Stimulated activated naive CD8-positive, alpha-beta T cell treated with anti-CD3 and anti-CD28 coated beads, Interleukin-15, Interleukin-2, amounts not matched to agents 100 ng/mL and 50 ng/mL, for 24 hours (primary cell): ENCODE data around the gene DPYSL4.

Source experiments
- H3K27ac Mint-ChIP-seq: one replicate; pipeline ENCODE4 v1.8.0; 2021; ENCODE audit warnings: mild to moderate bottlenecking, mixed read lengths
- H3K27me3 Mint-ChIP-seq: one replicate; pipeline ENCODE4 v1.8.0; 2021; ENCODE audit warnings: mixed read lengths
- H3K36me3 Mint-ChIP-seq: one replicate; pipeline ENCODE4 v1.8.0; 2021; ENCODE audit warnings: low read depth, mixed read lengths
- H3K4me1 Mint-ChIP-seq: one replicate; pipeline ENCODE4 v1.8.0; 2021; ENCODE audit warnings: low read depth, mixed read lengths
- H3K4me3 Mint-ChIP-seq: one replicate; pipeline ENCODE4 v1.8.0; 2021; ENCODE audit warnings: mild to moderate bottlenecking, mixed read lengths
- H3K9me3 Mint-ChIP-seq: one replicate; pipeline ENCODE4 v1.8.0; 2021; ENCODE audit warnings: mixed read lengths

DPYSL4 gene

GRCh38 chr10:132225073-132225848 is 38.5 kb downstream of the DPYSL4 start:
- peaks cover 14% of the 10 kb centered on the region for H3K4me1 Mint-ChIP-seq
- no peaks in the 10 kb centered on the region for H3K9me3 Mint-ChIP-seq
- no peaks in the 10 kb centered on the region for H3K36me3 Mint-ChIP-seq
- H3K27me3 Mint-ChIP-seq, result no peaks in the 10 kb centered on the region
- H3K27ac Mint-ChIP-seq, result no peak overlapping the region
- no peak overlapping the region for H3K4me3 Mint-ChIP-seq

- Mint-ChIP-seq H3K27ac (no peak overlapping the region), H3K27me3 (no peaks in the 10 kb centered on the region), H3K4me3 (no peak overlapping the region), H3K36me3 (no peaks in the 10 kb centered on the region), H3K4me1 (peaks cover 17% of the 10 kb centered on the region), H3K9me3 (no peaks in the 10 kb centered on the region)
These were observed 39.1 kb downstream of the DPYSL4 start for GRCh38 chr10:132225849-132226205.

- Mint-ChIP-seq H3K4me1 (peaks cover 27% of the 10 kb centered on the region), H3K27me3 (no peaks in the 10 kb centered on the region), H3K4me3 (no peak overlapping the region), H3K36me3 (no peaks in the 10 kb centered on the region), H3K9me3 (no peaks in the 10 kb centered on the region), H3K27ac (no peak overlapping the region)
These were observed 40.0 kb downstream of the DPYSL4 start for GRCh38 chr10:132226586-132227405.

- Mint-ChIP-seq H3K9me3 (no peaks in the 10 kb centered on the region), H3K4me1 (peaks cover 38% of the 10 kb centered on the region), H3K27me3 (no peaks in the 10 kb centered on the region), H3K4me3 (no peak overlapping the region), H3K27ac (no peak overlapping the region), H3K36me3 (no peaks in the 10 kb centered on the region)
These were observed 41.2 kb downstream of the DPYSL4 start for GRCh38 chr10:132227851-132228390.

GRCh38 chr10:132228616-132229015 is 41.9 kb downstream of the DPYSL4 start:
- no peaks in the 10 kb centered on the region for H3K9me3 Mint-ChIP-seq
- peaks cover 39% of the 10 kb centered on the region for H3K4me1 Mint-ChIP-seq
- H3K27me3 Mint-ChIP-seq, result no peaks in the 10 kb centered on the region
- H3K4me3 Mint-ChIP-seq, result no peak overlapping the region
- no peaks in the 10 kb centered on the region for H3K36me3 Mint-ChIP-seq
- H3K27ac Mint-ChIP-seq, result no peak overlapping the region

GRCh38 chr10:132229096-132229495 is 42.3 kb downstream of the DPYSL4 start:
- Mint-ChIP-seq H3K27me3 (no peaks in the 10 kb centered on the region), H3K36me3 (no peaks in the 10 kb centered on the region), H3K9me3 (no peaks in the 10 kb centered on the region), H3K4me3 (no peak overlapping the region), H3K27ac (no peak overlapping the region), H3K4me1 (peaks cover 39% of the 10 kb centered on the region)

- Mint-ChIP-seq H3K27me3 (no peaks in the 10 kb centered on the region), H3K9me3 (no peaks in the 10 kb centered on the region), H3K36me3 (no peaks in the 10 kb centered on the region), H3K4me3 (peak overlapping the region; percentile 75), H3K27ac (peak overlapping the region; percentile 89), H3K4me1 (peaks cover 39% of the 10 kb centered on the region)
These were observed 43.2 kb downstream of the DPYSL4 start for GRCh38 chr10:132229834-132230556.

- no peaks in the 10 kb centered on the region for H3K36me3 Mint-ChIP-seq
- H3K9me3 Mint-ChIP-seq, result no peaks in the 10 kb centered on the region
- peaks cover 39% of the 10 kb centered on the region for H3K4me1 Mint-ChIP-seq
- peak overlapping the region; percentile 89 for H3K27ac Mint-ChIP-seq
- H3K4me3 Mint-ChIP-seq, result peak overlapping the region; percentile 75
- H3K27me3 Mint-ChIP-seq, result no peaks in the 10 kb centered on the region
These were observed 43.9 kb downstream of the DPYSL4 start for GRCh38 chr10:132230557-132231210.

- H3K27me3 Mint-ChIP-seq, result no peaks in the 10 kb centered on the region
- peak overlapping the region; percentile 72 for H3K27ac Mint-ChIP-seq
- no peak overlapping the region for H3K4me3 Mint-ChIP-seq
- no peaks in the 10 kb centered on the region for H3K36me3 Mint-ChIP-seq
- H3K9me3 Mint-ChIP-seq, result no peaks in the 10 kb centered on the region
- peaks cover 39% of the 10 kb centered on the region for H3K4me1 Mint-ChIP-seq
These were observed 44.9 kb downstream of the DPYSL4 start for GRCh38 chr10:132231656-132232022.

- Mint-ChIP-seq H3K27me3 (no peaks in the 10 kb centered on the region), H3K9me3 (no peaks in the 10 kb centered on the region), H3K4me3 (peak overlapping the region; percentile 63), H3K36me3 (no peaks in the 10 kb centered on the region), H3K4me1 (peaks cover 39% of the 10 kb centered on the region), H3K27ac (peak overlapping the region; percentile 72)
These were observed 45.5 kb downstream of the DPYSL4 start for GRCh38 chr10:132232023-132232951.

- Mint-ChIP-seq H3K36me3 (no peaks in the 10 kb centered on the region), H3K4me3 (no peak overlapping the region), H3K27ac (peak overlapping the region; percentile 72)
These were observed 46.2 kb downstream of the DPYSL4 start for GRCh38 chr10:132232981-132233380.

GRCh38 chr10:132233501-132234085 is 46.8 kb downstream of the DPYSL4 start:
- H3K27me3 Mint-ChIP-seq, result no peaks in the 10 kb centered on the region
- H3K27ac Mint-ChIP-seq, result no peak overlapping the region
- H3K9me3 Mint-ChIP-seq, result no peaks in the 10 kb centered on the region
- peaks cover 39% of the 10 kb centered on the region for H3K4me1 Mint-ChIP-seq
- no peaks in the 10 kb centered on the region for H3K36me3 Mint-ChIP-seq
- H3K4me3 Mint-ChIP-seq, result no peak overlapping the region

More at GRCh38 chr10:132232981-132233380, 46.2 kb downstream of the DPYSL4 start:
- Mint-ChIP-seq H3K4me1 (peaks cover 39% of the 10 kb centered on the region), H3K27me3 (no peaks in the 10 kb centered on the region), H3K9me3 (no peaks in the 10 kb centered on the region)

- H3K36me3 Mint-ChIP-seq, result no peaks in the 10 kb centered on the region
- H3K4me3 Mint-ChIP-seq, result no peak overlapping the region
- no peaks in the 10 kb centered on the region for H3K9me3 Mint-ChIP-seq
- no peaks in the 10 kb centered on the region for H3K27me3 Mint-ChIP-seq
- H3K27ac Mint-ChIP-seq, result no peak overlapping the region
- H3K4me1 Mint-ChIP-seq, result peaks cover 29% of the 10 kb centered on the region
These were observed 48.1 kb downstream of the DPYSL4 start for GRCh38 chr10:132234860-132235259.
